HCT116 (cell line): ENCODE results near the gene TPRKB. TPM values are rescaled to one million over a fixed set of nuclear protein-coding genes. Genes with fewer than 3 reads are reported as not detected.
"Not testable (repeated sequence)": the region's sequence is repeated elsewhere in the genome, so short reads cannot be mapped to it uniquely, and the experiment has no call there.

ENCODE experiments used
- ATAC-seq: fragments of 200-7000 bp; cut with Tn5 transposase; 2 replicates; pipeline ENCODE4 v1.9.1; 2020; ENCODE audit warnings: mild to moderate bottlenecking, moderate library complexity
- BruUV-seq: library from RNA; stranded (reverse); fragments of 400-500 nt; replicated peaks from 2 replicates; lab custom pipeline; 2021; lab: Mats Ljungman, UMichigan
- CTCF ChIA-PET: fragments of 300-600 bp; sonication (Branson Sonifier 250); formaldehyde crosslinking; loops from one replicate; lab custom pipeline; 2021; ENCODE audit warnings: antibody characterized with exemption; lab: Charles Lee
- POLR2A ChIA-PET: fragments of 300-600, 350-600 bp; sonication (Branson Sonifier 250); formaldehyde crosslinking; loops from one replicate; lab custom pipeline; 2021; ENCODE audit warnings: antibody characterized with exemption; lab: Charles Lee
- RAD21 ChIA-PET, 2 experiments: fragments of 300-600 bp; sonication (Branson Sonifier 250); formaldehyde crosslinking; loops; one replicate each; lab custom pipeline; 2023; ENCODE audit warnings: low total read pairs in 2 of 2; ENCODE audit not compliant: uncharacterized antibody in 2 of 2, unreplicated experiment in 2 of 2, low non-redundant PET in 1 of 2; lab: Charles Lee
- DNase-seq: peaks from one replicate; pipeline ENCODE4 v3.0.0-alpha.2; 2010; ENCODE audit warnings: low read depth, low spot score
- H2AFZ ChIP-seq: fragments of 200-600 bp; shearing (Covaris generic), sonication (generic); 2 replicates; pipeline ENCODE4 v1.6.1; 2017; ENCODE audit warnings: low read depth, mixed run types, mixed read lengths, antibody characterized with exemption, low read length; ENCODE audit not compliant: poor library complexity, severe bottlenecking
- H3K27ac ChIP-seq: 2 replicates; pipeline ENCODE4 v1.5.1; 2012; ENCODE audit warnings: low read depth, low read length
- H3K27me3 ChIP-seq: fragments of 200-600 bp; sonication (generic); 2 replicates; pipeline ENCODE4 v1.6.1; 2016; ENCODE audit warnings: mixed run types, low read length, mixed read lengths; ENCODE audit not compliant: insufficient read depth
- H3K36me3 ChIP-seq, 2 experiments: fragments of 200-500 bp in 1 of 2; fragments of 200-600 bp in 1 of 2; sonication (Bioruptor generic) in 1 of 2; sonication (generic) in 1 of 2; 2 replicates each; pipeline versions ENCODE4 v1.5.1 to v1.6.1; 2014 to 2016; ENCODE audit warnings: low read length in 2 of 2, inconsistent platforms in 1 of 2, mixed read lengths in 1 of 2, mixed run types in 1 of 2; ENCODE audit not compliant: insufficient read depth in 2 of 2, control insufficient read depth in 1 of 2
- H3K4me1 ChIP-seq, 2 experiments: fragments of 200-600 bp in 1 of 2; sonication (generic) in 1 of 2; 2 replicates each; pipeline versions ENCODE4 v1.5.1 to v1.6.1; 2012 to 2017; ENCODE audit warnings: low read length in 2 of 2, inconsistent platforms in 1 of 2, mild to moderate bottlenecking in 1 of 2, mixed read lengths in 1 of 2, mixed run types in 1 of 2, moderate library complexity in 1 of 2; ENCODE audit not compliant: insufficient read depth in 2 of 2, control insufficient read depth in 1 of 2
- H3K4me2 ChIP-seq: fragments of 200-600 bp; sonication (generic); 2 replicates; pipeline ENCODE4 v1.6.1; 2017; ENCODE audit warnings: mixed run types, low read length, mixed read lengths
- H3K4me3 ChIP-seq, 2 experiments: fragments of 200-600 bp in 1 of 2; sonication (generic) in 1 of 2; replicated peaks in 1 of 2; 2 replicates each; pipeline ENCODE4 v1.5.1; 2011 to 2016; ENCODE audit warnings: low read length in 2 of 2, control low read depth in 1 of 2, low read depth in 1 of 2, mild to moderate bottlenecking in 1 of 2, mixed read lengths in 1 of 2, mixed run types in 1 of 2
- H3K79me2 ChIP-seq: fragments of 200-600 bp; sonication (generic); 2 replicates; pipeline ENCODE4 v1.6.1; 2017; ENCODE audit warnings: mild to moderate bottlenecking, mixed run types, low read length, moderate library complexity, mixed read lengths; ENCODE audit not compliant: insufficient read depth
- H3K9ac ChIP-seq: fragments of 200-600 bp; sonication (generic); 2 replicates; pipeline ENCODE4 v1.6.1; 2016; ENCODE audit warnings: low read length, mixed read lengths
- H3K9me2 ChIP-seq: fragments of 200-600 bp; sonication (generic), shearing (Covaris generic); 2 replicates; pipeline ENCODE4 v1.6.1; 2017; ENCODE audit warnings: mixed run types, mild to moderate bottlenecking, moderate library complexity; ENCODE audit not compliant: insufficient read depth
- H3K9me3 ChIP-seq, 2 experiments: fragments of 200-500 bp in 1 of 2; fragments of 200-600 bp in 1 of 2; sonication (Bioruptor generic) in 1 of 2; sonication (generic) in 1 of 2; 2 replicates each; pipeline ENCODE4 v1.6.1; 2014 to 2017; ENCODE audit warnings: low read length in 2 of 2, mixed read lengths in 2 of 2, inconsistent platforms in 1 of 2, low read depth in 1 of 2, mild to moderate bottlenecking in 1 of 2, mixed run types in 1 of 2, moderate library complexity in 1 of 2; ENCODE audit not compliant: control insufficient read depth in 1 of 2, insufficient read depth in 1 of 2
- H4K20me1 ChIP-seq: fragments of 200-600 bp; sonication (generic), shearing (Covaris generic); 2 replicates; pipeline ENCODE4 v1.6.1; 2017; ENCODE audit warnings: mixed run types, mild to moderate bottlenecking, moderate library complexity; ENCODE audit not compliant: insufficient read depth
- EZH2 ChIP-seq: fragments of 200-600 bp; sonication (generic); IDR thresholded peaks from 2 replicates; pipeline ENCODE4 v1.6.1; 2017; ENCODE audit warnings: antibody characterized with exemption, mixed run types
- JUND ChIP-seq: IDR thresholded peaks from 2 replicates; pipeline ENCODE4 v1.6.1; 2012
- intact Hi-C: fragments of 100-400 bp; cut with micrococcal nuclease; formaldehyde crosslinking; loops from 2 replicates; pipeline ENCODE4 v1.10.0; 2022
- total RNA-seq: library from RNA; stranded (reverse); gene quantifications from one replicate; pipeline ENCODE4 v1.2.1, GENCODE V29; 2021; ENCODE audit not compliant: unreplicated experiment

The TPRKB gene
- total RNA-seq, 1 experiment from 2014 or later: 42.5 TPM

DNA sequence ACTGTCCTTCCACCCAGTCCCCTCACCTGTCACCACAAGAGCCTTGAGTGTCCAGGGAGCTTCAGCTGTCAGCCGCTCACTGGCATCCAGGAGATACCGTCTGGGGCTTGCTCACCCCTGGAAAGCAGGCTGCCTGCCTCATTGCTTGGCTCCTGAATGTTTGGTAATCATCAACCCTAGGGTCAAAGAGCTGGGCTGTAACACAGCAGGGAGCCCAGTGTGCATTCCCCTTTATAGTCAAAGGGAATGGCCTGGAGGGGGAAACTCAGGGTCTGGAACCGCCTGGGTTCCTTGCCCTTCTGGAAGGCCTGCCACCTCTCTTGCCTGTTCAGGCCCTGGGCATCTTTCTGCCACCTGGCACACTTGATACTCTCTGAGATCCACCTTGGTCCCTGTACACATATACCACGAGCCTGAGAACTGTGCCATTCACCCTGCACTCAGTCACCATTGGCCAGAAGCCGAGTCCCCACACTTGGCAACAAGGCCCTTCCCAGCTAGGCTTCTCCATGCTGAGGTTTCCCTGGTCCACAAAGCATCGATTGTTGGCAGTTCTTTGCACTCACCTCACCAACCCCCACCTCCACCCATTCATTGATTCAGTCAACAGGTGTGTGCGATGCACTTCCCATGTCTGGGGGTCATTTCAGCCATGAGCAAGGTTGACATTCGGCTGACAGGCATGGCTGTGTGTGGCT, 35.0 kb downstream of the TPRKB start:
- no peak for TF ChIP-seq EZH2
- no peak for TF ChIP-seq JUND
- TF ChIP-seq, all 23 proteins: peak for 0
- ChIA-PET RAD21 (no interaction called here), POLR2A (no interaction called here), CTCF (no interaction called here)
- intact Hi-C loops: no loop called here
- no peaks in the 10 kb centered on the region for H4K20me1 ChIP-seq
- no peak overlapping the region for H3K4me3 ChIP-seq
- ATAC-seq (no peak), DNase-seq (no peak)
- H3K79me2 ChIP-seq: no peaks in the 10 kb centered on the region
- 0 out of 4 replicates have a peak, but pooled peaks cover 0 to 3% of the 10 kb centered on the region in 2 experiments for H3K9me3 ChIP-seq
- H3K9ac ChIP-seq: no peak overlapping the region
- no peaks in the 10 kb centered on the region for H3K27me3 ChIP-seq
- no peak overlapping the region for H2AFZ ChIP-seq
- H3K4me2 ChIP-seq: no peak overlapping the region
- no peaks in the 10 kb centered on the region for H3K36me3 ChIP-seq
- no peaks in the 10 kb centered on the region for H3K4me1 ChIP-seq
- H3K9me2 ChIP-seq: no peaks in the 10 kb centered on the region
- BruUV-seq: no TSS peak
- H3K27ac ChIP-seq: no peak overlapping the region

DNA sequence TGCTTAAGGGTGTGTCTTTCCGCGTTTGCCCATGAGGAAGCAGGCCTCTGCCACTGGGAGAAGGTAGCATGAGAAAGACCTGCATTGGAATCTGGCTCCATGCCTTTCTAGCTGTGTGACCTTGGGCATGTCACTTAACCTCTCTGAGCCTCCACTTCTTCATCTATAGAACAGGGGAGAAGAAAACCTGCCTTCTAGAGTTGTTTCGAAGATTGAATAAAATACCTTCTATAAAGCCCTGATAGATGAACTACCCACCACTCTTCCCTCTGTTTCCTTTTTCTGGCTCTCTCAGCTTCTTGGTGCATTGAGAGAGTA, 35.7 kb downstream of the TPRKB start:
- intact Hi-C loops: not testable (repeated sequence)

More for the DNA sequence above, 35.7 kb downstream of the TPRKB start:
- ATAC-seq, H3K4me2 ChIP-seq, H4K20me1 ChIP-seq, H3K9me2 ChIP-seq, CTCF ChIA-PET, POLR2A ChIA-PET, H3K79me2 ChIP-seq, H2AFZ ChIP-seq, H3K9ac ChIP-seq, H3K27ac ChIP-seq, DNase-seq, H3K9me3 ChIP-seq, H3K27me3 ChIP-seq, H3K4me1 ChIP-seq, H3K4me3 ChIP-seq, RAD21 ChIA-PET, H3K36me3 ChIP-seq, BruUV-seq: not testable (repeated sequence)
